Posterior cingulate gyrus (tissue), 11 donors: ENCODE measurements around the gene PDZK1IP1.
A peak's percentile ranks its signal among the peaks of the same experiment; 100 is the strongest.
"Not testable (repeated sequence)": the region's sequence is repeated elsewhere in the genome, so short reads cannot be mapped to it uniquely, and the experiment has no call there.

ENCODE experiments used
- DNase-seq, 10 donors: peaks; one replicate each; pipeline versions ENCODE4 v3.0.0 to v3.0.0-alpha.2; 2020 to 2021; ENCODE audit warnings: mixed read lengths in 3 of 10
- intact Hi-C: fragments of 100-400 bp; cut with DNase I; formaldehyde crosslinking; loops from one replicate; pipeline ENCODE4 v1.15.1; 2023

PDZK1IP1 gene

DNA sequence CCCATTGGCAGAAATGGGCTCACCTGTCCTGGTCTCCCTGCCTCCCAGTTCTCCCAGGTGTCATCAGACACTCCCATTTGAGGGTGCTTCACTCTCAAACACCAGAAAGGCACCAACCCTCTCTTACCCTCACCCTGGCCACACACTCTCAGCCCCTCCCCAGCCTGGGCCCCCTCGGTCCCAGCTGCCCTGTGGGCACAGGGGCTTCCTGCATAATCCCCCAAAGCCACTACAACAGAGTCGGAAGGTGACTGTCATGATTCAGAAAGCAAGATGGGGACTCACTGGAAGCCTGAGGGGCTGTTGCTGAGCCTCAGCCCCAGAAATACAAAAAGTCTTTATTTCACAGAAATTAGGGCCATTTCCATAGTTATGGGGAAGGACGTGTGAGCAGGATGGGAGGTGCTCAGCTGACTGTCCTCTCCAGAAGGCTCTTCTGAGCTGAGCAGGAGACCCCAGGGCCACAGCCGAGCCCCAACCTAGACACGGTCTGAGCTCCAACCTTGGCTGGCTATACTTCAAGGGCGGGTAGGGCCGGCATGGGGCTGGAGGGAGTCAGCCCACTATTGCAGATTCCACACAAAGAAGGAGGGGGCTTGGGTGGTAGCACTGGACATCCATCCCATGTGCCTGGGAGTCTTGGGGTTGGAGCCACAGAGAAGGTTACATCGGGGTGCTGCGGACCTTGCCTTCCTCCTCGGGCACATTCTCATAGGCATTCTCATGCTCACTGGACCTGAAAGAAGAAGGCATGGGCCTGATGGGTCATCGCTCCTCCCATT is 6.3 kb downstream of the PDZK1IP1 start:
- peak in 1 of 10 donors; percentile 40 for DNase-seq
- intact Hi-C loops = no loop called here

DNA sequence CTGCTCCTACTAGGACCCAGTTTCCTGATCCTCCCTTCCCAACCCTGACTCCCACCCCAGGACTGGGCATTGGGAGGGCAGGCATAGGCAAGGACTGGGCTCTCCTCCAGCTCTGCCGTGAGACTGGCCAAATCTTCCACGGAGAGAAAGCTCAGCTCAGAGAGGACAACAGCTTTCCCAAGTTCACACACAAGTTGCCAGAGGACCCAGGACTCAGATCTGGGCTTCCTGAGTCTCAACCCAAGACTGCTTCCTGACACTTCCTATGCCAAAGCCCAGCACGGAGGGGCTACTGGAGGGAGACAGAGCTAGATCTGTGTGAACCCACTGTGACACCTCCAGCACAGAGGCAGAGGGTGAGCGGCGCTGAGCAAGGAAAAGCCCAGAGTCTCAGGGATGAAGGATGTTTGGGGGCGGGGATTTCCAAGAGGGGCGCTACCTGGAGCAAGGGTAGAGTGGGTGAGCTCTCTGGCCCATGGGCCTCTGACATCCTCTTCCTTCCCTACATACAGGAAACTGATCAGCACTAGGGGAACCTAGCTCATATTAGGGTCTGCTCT is 7.1 kb downstream of the PDZK1IP1 start:
- DNase-seq = peak in 1 of 10 donors; percentile 69
- intact Hi-C loops = no loop called here

DNA sequence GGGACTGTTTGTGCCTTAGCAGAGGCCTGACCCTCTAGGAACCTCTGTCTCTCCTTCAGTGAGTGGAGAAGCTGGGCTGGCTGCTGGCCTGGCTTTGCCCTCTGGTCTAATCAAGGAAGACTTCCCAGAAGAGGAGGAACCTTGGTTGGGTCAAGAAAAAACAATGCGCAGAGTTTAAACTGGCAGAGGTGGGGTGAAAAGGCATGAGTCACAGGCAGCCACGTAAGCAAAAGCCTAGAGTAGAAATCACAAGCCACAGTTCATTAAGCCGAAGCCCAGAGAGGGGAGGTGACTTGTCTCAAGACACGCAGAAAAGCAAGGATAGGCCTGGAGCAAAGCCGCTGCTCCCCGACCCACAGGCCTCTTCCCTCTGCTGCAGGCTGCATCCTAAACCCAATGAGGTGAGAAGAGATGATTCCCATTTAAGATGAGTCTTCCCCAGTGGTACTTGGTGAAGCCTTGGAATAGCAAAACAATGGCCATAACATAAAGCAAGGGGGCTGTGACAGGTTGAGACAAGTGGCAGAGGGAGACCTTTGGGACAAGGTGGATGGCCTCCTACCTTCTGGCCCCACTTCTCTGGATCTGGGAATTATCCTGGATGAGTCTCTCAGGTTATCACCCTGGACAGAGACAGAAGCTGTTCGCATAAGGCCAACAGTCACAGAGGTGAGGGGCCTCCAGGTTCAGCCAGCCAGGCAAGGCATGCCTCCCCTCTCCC is 7.7 kb downstream of the PDZK1IP1 start:
- no peak for DNase-seq
- intact Hi-C loops = no loop called here

DNA sequence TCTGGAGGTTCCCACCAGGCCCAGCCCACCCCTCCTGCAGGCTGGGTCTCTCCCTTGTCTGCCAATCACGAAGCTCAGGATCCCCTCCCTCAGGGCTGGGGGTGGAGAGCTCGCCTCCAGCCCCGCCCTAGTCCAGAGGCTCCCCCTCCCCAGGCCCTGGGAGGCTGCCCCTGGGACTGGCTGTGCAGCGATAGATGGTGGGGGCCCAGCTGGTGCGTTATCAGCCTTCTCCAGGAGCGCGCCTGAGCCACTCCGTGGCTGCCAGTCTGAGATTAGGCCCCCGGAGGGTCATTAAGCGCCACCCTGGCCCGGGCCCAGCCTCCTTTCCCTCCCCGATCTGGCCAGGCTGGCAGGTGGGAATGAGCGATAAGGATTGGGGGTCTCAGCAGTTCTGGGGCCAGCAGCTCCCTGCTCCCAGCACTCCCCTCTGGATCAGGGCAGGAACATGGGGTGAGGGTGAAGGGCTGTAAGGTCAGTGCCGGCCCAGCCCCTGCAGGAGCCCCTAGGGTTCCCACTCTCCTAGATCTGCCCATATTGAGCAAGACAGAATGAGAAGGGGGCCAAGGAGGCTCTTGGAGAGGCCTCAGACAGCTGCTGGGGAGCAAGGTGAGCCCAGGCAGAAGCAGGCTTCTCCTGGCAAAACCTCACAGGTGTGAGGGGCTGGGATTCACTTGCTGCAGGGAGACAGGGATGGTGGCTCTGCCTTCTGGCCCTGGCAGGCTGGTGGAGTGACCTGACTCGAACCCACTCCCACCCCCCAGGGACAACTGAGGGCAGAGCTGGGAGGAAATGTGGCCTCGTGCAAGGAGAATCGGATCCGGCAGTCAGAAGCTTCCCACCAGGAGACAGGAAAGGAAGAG is 8.5 kb downstream of the PDZK1IP1 start:
- peak in 1 of 10 donors; percentile 70 for DNase-seq
- intact Hi-C loops = no loop called here

DNA sequence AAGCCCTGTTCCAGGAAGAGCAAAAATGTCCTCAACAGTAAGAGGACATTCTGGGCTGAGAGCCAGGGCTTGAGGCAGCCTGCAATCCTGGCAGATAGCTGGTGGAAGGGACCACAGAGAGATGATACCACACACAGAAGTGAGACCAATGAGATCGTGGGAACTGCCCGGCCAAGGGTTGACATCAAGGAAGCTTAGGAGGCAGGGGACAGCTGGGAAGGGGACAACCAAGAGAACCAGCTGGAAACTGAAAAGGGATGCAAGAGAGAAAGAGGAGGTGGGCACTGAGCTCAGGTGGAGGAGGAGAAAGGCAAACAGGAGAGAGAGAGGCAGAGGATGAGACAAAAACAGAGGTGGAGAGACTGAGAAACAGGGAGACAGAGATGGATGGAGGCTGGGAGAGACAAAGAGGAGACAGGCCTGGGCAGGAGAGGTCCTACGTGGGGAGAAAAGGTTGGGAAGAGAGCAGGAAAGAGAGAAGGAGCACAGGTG is 9.2 kb downstream of the PDZK1IP1 start:
- intact Hi-C loops = no loop called here
- DNase-seq = peak in 1 of 10 donors; percentile 34

DNA sequence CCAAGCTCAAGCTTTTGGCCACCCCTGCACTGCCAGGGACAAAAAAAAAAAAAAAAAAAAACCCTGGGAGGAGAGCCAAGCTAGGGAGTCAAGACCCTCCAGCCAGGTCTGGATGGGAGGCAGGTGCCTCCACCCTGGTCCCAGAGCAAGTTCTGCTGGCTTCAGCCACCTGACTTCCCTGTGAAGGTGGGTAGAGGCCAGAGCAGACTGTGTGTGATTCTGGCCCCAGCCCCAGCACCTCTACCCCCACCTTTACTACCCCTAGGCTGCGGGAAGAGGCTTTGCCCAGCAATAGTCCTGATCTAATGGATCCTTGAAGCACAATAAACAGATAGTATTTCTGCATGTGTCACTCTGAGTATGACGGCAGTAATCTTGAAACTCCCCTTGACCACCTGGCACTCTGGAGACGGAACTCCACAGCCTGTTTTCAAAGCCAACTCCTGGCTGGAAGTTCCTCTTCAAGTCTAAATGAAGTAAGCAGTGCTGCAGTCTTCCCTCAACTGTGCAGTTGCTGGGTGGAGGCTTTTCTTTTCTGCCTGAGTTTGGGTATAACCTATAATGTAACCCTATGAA is 9.8 kb downstream of the PDZK1IP1 start:
- no peak for DNase-seq
- intact Hi-C loops = loop anchor here (5.0 to 10.0 kb wide), 2 partner anchors 435 to 532 kb away; no protein-coding TSS in a partner anchor

DNA sequence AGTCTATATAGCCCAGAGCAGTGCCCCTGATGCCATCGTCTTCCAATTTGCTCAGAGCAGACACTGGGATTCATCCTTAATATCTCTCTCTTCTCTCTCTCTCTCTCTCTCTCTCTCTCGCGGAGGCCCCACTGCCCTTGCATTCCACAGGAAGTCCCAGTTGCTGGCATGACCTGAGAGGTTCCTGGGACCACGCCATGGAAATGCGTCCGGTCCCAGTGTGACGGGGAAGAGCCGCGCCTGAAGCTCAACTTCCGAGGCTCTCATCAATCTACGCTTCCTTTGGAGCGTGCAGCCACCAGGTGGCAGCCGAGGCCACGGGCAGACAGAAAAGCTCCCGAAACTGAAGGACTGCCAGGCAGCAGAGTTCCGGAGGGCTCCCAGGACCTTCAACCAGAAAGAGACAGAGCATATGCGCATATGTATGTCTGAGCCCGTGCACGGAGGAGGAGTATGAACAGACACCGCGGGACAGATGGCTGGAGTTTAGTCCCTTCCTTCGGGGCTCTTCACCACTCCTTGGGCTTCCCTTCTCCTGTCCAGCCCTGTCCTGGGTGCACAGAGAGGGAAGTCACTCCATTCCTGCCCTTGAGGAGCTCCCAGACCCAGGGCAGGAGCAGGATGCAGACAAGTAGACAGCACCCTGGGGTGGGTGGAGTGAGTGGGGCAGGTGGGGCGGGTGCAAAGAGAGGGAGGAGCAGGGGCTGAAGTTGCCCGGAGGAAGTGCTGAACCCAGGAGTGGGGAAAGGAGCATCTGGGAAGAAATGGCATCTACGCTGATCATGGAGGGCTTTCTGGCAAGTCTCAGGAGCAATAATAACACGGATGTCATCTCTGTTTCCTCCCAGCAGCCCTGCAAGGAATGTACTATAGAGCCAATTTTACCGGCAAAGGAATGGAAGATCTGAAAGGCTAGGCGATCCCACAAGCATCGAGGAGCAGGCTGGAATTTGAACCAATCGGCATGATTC is 10.5 kb downstream of the PDZK1IP1 start:
- intact Hi-C loops = loop anchor here (5.0 to 10.0 kb wide), 2 partner anchors 435 to 533 kb away; no protein-coding TSS in a partner anchor

DNA sequence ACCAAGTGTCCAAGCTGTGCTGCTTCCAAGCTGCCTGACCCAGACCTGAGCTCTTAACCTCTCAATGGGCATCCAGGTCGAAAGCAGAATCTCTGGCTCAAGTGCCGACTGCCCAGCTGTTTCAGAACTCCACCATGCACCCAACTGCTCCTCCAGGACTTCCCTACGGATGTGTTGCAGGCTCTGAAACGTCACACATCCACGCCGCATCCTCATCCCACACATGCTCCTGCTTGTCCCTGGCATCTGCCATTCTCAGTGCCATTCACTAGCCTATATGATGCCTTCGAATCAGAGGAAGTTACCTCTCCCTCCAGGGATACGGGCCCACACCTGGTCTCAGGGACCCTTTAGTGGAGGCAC is 11.2 kb downstream of the PDZK1IP1 start:
- intact Hi-C loops = loop anchor here (5.0 to 10.0 kb wide), 2 partner anchors 434 to 534 kb away; no protein-coding TSS in a partner anchor
- DNase-seq = peak in 2 of 10 donors; percentile 76 to 85

More for the DNA sequence above, 10.5 kb downstream of the PDZK1IP1 start:
- peak; percentile 74 to 98 (median 86) for DNase-seq

DNA sequence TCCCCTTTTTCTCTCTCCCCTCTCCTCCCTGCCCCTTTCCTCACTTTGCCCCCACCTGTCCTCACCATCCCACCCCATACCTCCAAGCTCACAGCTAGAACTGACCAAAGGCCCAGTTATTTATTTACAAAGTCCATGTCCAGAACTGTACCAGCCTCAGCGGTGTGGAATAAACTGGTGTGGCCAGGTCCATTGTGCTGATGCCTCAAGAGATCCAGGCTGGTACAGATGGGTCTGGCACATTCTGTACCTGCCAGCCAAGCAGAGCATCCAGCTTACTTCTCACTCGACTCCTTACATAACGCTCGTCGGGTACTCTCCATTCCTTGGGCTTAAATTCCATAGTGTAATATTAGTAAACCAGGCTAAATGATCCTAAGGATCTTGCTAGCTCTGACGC is 11.8 kb downstream of the PDZK1IP1 start:
- peak in 3 of 10 donors; percentile 27 to 82 (median 35) for DNase-seq

DNA sequence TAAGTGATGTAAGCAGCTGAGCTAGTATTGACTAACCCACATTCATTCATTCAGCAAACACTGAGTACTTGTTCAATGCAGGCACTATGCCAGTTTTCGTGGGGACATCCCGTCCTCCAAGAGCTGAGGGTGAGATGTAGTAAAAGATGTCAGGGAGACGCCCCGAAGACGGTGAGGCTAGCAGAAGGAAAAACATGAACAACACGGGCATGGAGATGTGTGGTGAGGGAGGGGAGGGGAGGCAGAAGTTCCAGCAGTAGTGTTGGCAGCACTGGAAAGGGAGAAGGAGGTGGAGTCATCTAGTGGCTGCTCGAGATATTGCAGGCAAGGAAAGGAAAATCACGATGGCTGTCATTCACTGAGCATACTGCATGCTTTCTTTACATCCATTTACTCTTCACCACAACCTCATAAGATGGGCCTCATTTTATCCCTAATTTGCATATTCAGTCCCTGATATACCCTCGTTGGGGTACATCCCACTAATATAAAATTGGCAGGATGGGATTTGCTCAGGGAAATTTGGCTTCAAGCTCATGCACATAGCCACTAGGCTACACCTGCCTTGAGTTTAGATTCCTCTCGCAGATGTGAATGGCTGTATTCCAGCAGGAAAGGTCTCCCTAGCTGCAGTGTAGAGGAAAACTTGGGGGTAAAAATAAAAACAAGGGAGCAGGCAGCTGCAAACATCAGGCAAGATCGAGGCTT is 14.5 kb downstream of the PDZK1IP1 start:
- intact Hi-C loops = loop anchor here (5.0 to 10.0 kb wide), 2 partner anchors 431 to 537 kb away; no protein-coding TSS in a partner anchor

More for the DNA sequence above, 11.8 kb downstream of the PDZK1IP1 start:
- intact Hi-C loops = loop anchor here (5.0 to 10.0 kb wide), 2 partner anchors 433 to 534 kb away; no protein-coding TSS in a partner anchor

DNA sequence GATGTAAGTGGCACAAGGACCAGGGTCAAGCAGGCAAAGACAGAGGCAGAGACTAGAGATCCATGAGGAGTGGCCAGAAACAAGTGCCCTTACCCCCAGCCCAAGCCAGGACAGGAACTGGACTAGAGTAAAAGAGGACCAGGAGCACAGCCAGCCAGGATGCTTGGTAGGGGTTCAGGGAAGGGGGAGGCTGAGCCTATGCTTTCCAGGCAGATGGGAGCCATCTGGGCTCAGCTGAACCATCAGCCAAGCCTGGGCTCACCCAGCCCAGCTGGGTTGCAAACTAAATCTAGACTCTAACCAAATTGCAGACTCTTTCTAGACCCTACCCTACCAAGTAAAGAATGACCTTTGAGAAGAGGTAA is 15.2 kb downstream of the PDZK1IP1 start:
- intact Hi-C loops = loop anchor here (5.0 to 10.0 kb wide), 2 partner anchors 430 to 538 kb away; no protein-coding TSS in a partner anchor
- DNase-seq = peak in 2 of 10 donors; percentile 52 to 74

More for the DNA sequence above, 14.5 kb downstream of the PDZK1IP1 start:
- peak in 8 of 10 donors; percentile 54 to 91 (median 68) for DNase-seq

DNA sequence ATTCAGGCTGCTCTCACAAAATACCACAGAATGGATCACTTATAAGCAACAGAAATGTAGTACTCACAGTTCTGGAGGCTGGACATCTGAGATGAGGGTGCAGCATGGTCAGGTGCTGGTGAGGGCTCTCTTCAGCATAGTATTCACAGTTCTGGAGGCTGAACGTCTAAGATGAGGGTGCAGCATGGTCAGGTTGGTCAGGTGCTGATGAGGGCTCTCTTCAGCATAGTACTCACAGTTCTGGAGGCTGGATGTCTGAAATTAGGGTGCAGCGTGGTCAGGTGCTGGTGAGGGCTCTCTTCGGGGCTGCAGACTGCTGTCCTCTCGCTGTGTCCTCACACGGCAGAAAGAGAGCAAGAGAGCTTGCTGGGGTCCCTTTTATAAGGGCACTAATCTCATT is 17.1 kb downstream of the PDZK1IP1 start:
- intact Hi-C loops = loop anchor here (10.0 kb wide), 1 partner anchor 428 kb away; no protein-coding TSS in a partner anchor
- peak in 2 of 10 donors; percentile 9 to 15 for DNase-seq

DNA sequence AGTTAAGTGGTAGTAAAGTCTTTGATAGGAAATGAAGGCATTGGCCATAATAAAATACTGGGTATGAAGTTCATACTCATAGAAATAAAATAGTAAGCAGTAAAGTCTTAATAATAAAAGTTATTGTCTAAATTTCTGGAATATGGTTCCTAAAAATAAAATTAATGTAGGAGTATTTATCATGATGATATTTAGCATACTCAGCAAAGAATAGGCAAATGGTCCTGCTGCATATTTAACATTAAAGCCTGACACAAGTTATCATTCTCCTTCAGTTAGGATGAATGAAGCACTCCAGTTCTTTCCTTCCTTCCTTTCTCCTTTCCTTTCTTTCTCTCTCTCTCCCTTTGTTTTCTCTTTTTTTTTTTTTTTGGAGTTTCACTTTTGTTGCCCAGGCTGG is 25.3 kb downstream of the PDZK1IP1 start:
- intact Hi-C loops = no loop called here
- no peak for DNase-seq

DNA sequence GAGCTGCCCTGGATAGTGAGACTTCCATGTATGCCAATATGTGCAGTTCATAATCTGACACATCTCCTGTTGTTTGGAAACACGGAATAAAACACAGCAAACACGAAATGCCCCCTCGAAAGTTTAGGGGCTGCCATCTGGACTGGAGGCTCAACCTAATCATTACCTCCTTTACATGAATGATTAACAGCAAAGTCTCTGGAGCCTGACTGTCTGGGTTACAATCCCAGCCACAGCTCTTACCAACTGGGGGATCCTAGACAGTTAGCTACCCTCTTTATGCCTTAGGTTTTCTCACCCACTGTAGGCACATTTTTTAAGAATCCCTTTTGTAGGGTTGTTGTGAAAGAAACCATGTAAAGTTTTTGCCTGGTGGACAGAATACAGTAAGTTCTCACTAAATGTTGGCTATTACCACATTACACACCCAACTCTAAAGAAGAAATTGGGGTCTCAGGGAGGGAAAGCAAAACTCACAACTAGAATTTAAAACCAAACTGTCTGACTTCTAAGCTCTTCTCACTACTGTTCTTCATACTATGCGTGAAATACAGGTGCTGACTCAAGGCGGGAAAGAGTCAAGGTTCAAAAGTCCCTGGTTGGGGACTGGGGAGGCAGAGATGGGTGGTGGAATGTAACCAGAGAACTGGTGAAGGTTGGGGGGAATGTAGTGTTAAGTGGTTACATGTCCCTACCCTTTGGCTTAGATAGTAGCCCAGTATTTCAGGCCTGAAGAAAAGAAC is 28.4 kb downstream of the PDZK1IP1 start:
- intact Hi-C loops = no loop called here
- no peak for DNase-seq

DNA sequence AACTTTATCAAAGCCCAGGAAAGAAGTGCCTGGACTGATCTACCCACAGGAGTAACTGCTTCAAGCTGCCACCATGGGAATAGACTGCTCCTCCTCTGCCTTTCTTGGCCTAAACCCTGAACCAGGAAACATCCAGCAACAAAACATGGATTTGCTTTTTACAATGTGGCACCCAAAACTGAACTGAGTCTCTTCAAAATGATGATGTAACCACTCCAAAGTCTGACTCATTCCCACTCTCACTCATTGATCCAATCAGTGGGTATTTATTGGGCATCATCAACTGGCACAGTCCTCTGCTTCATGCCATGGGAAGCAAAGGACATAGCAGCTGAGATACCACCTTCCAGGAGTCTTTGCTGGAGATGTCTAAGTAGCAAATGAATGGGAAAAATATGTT is 29.1 kb downstream of the PDZK1IP1 start:
- no peak for DNase-seq
- intact Hi-C loops = no loop called here

DNA sequence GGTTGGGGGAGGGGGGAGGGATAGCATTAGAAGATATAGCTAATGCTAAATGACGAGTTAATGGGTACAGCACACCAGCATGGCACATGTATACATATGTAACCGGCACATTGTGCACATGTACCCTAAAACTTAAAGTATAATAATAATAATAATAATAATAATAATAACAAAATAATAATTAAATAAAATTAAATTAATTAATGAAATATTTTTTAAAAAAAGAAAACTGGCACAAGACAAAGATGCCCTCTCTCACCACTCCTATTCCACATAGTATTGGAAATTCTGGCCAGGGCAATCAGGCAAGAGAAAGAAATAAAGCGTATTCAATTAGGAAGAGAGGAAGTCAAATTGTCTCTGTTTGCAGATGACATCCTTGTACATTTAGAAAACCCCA is 31.9 kb downstream of the PDZK1IP1 start:
- intact Hi-C loops, DNase-seq: not testable (repeated sequence)

DNA sequence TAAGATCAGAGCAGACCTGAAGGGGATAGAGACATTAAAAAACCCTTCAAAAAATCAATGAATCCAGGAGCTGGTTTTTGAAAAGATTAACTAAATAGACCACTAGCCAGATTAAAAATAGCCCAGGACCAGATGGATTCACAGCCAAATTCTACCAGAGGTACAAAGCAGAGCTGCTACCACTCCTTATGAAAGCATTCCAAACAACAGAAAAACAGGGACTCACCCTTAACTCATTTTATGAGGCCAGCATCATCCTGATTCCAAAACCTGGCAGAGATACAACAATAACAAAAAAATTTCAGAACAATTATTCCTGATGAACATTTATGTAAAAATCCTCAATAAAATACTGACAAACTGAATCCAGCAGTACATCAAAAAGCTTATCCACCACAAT is 33.4 kb downstream of the PDZK1IP1 start:
- intact Hi-C loops, DNase-seq: not testable (repeated sequence)
